ENCODE results near the gene ZNF507.

DNA sequence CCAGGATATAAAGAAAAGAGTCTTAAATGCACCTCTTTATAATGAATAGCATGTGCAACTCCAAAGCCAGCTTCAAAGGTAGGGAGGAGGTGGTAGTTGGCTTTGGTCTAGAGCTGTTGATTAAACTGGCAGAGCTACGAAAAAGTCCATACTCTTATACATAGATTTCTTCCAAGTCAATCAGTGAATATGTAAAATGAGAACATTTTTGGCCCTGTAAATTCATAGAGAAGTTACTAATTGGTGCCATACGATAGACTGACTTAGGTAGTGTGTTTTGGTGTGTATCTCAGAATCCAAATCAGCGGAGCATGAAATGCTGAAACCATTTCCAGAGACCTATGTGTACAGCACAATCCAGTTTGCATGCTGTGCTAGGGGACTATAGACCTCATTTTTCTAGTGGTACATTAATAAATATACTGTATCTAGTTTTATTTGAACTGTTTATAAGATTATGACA is 43.0 kb downstream of the ZNF507 start:
- TF ChIP-seq, protein P1, sequence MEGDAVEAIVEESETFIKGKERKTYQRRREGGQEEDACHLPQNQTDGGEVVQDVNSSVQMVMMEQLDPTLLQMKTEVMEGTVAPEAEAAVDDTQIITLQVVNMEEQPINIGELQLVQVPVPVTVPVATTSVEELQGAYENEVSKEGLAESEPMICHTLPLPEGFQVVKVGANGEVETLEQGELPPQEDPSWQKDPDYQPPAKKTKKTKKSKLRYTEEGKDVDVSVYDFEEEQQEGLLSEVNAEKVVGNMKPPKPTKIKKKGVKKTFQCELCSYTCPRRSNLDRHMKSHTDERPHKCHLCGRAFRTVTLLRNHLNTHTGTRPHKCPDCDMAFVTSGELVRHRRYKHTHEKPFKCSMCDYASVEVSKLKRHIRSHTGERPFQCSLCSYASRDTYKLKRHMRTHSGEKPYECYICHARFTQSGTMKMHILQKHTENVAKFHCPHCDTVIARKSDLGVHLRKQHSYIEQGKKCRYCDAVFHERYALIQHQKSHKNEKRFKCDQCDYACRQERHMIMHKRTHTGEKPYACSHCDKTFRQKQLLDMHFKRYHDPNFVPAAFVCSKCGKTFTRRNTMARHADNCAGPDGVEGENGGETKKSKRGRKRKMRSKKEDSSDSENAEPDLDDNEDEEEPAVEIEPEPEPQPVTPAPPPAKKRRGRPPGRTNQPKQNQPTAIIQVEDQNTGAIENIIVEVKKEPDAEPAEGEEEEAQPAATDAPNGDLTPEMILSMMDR (IDR thresholded peaks at IDR 0.05) = no peak
- TF ChIP-seq POLR2A (IDR thresholded peaks at IDR 0.05) = no peak
